ENCODE measurements around the gene PYURF. TPM values are rescaled to one million over a fixed set of nuclear protein-coding genes. Genes with fewer than 3 reads are reported as not detected.

Gene PYURF
- polyA plus RNA-seq, 1 of the 3 experiments (the other 2 are of a cell fraction): 52.0 TPM

DNA sequence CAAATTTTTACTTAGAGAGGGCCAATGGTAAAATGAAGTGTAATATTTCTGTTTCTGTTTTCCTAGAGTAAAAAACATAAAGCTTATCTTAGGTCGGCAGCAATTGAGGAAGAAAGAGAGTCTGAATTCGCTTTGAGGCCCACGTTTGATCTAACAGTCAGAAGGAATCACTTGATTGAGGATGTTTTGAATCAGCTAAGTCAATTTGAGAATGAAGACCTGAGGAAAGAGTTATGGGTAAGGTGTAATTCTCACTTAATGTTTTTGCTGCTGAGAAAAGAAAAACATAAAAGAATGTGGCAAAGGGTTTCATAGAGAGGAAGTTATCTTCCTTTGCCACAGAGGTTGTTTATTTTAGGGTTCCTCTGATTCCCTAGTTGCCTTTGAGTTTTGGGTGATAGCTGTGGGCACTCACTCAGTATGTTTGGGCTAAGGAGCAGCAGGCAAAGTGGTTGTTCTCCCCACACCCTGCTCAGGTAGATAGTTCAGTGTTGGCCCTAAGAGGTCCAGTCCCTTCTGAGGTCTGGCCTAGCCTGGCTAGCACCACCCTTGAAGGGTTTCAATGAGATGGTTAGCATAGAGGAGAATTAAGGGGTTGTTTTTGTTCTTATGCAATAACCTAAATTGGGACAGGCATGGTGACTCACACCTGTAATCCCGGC is 34.3 kb downstream of the PYURF start:
- no peaks in the 10 kb centered on the region for H4K20me1 ChIP-seq (ENCODE audit: insufficient read depth)
- H3F3A ChIP-seq (replicated peaks; ENCODE audit: insufficient read depth): no peaks in the 10 kb centered on the region
- no peak overlapping the region for H3K4me2 ChIP-seq
- no peaks in the 10 kb centered on the region for H3K9me2 ChIP-seq
- H3K9ac ChIP-seq: no peak overlapping the region
- WGBS (ENCODE audit: low lambda C conversion rate): 79% methylated on average over 4 of the region's 4 CpGs
- no peaks in the 10 kb centered on the region for H3K9me3 ChIP-seq
- ChIA-PET POLR2A (no interaction called here), CTCF (no interaction called here)
- no peaks in the 10 kb centered on the region for H3K36me3 ChIP-seq (replicated peaks in 1 of 2; ENCODE audit: control insufficient read depth in 1 of 2, insufficient read depth in 2 of 2, low read length in 1 of 2)
- H2AFZ ChIP-seq (ENCODE audit: low read depth): no peak overlapping the region
- H3K4me1 ChIP-seq (ENCODE audit: control insufficient read depth in 1 of 2, insufficient read depth in 2 of 2, low read depth in 1 of 2, low read length in 1 of 2): no peaks in the 10 kb centered on the region
- no peak overlapping the region for H3K27ac ChIP-seq (ENCODE audit: low read depth in 2 of 2, low read length in 1 of 2)
- H3K79me2 ChIP-seq (ENCODE audit: insufficient read depth): no peaks in the 10 kb centered on the region
- H3K4me3 ChIP-seq (ENCODE audit: low read depth in 2 of 2, low read length in 1 of 2): no peak overlapping the region
- TF ChIP-seq IRF3 (IDR thresholded peaks at IDR 0.05; ENCODE audit: low read depth, low read length) (no peak), REST (IDR thresholded peaks at IDR 0.05; ENCODE audit: low read depth, low read length) (no peak), NRF1 (IDR thresholded peaks at IDR 0.05; ENCODE audit: low read depth, low read length) (no peak)
- no peak for DNase-seq
- H3K27me3 ChIP-seq (ENCODE audit: insufficient read depth): no peaks in the 10 kb centered on the region; the same call in 1 of the 2 replicates

GRCh38 chr4:88481537-88481936 is 42.0 kb downstream of the PYURF start:
- Histone ChIP-seq H3K4me3 (ENCODE audit: low read depth in 2 of 2, low read length in 1 of 2) (no peak overlapping the region), H3K9me2 (no peaks in the 10 kb centered on the region), H3F3A (replicated peaks; ENCODE audit: insufficient read depth) (no peaks in the 10 kb centered on the region), H3K4me1 (ENCODE audit: control insufficient read depth in 1 of 2, insufficient read depth in 2 of 2, low read depth in 1 of 2, low read length in 1 of 2) (no peaks in the 10 kb centered on the region), H3K36me3 (replicated peaks in 1 of 2; ENCODE audit: control insufficient read depth in 1 of 2, insufficient read depth in 2 of 2, low read length in 1 of 2) (no peaks in the 10 kb centered on the region), H3K27ac (ENCODE audit: low read depth in 2 of 2, low read length in 1 of 2) (no peak overlapping the region), H4K20me1 (ENCODE audit: insufficient read depth) (no peaks in the 10 kb centered on the region), H3K27me3 (ENCODE audit: insufficient read depth) (no peaks in the 10 kb centered on the region; the same call in 1 of the 2 replicates), H3K9ac (no peak overlapping the region), H3K79me2 (ENCODE audit: insufficient read depth) (no peaks in the 10 kb centered on the region), H3K4me2 (no peak overlapping the region), H2AFZ (ENCODE audit: low read depth) (no peak overlapping the region), H3K9me3 (no peaks in the 10 kb centered on the region)
- no peak for TF ChIP-seq NFIC (IDR thresholded peaks at IDR 0.05; ENCODE audit: borderline replicate concordance)
- TF ChIP-seq RFX5 (IDR thresholded peaks at IDR 0.05; ENCODE audit: low read length): no peak
- TF ChIP-seq MXI1 (IDR thresholded peaks at IDR 0.05; ENCODE audit: low read depth, low read length): peak; percentile 37; the same call in 1 of the 2 replicates
- peak; percentile 46; the same call in 1 of the 2 replicates for TF ChIP-seq RCOR1 (IDR thresholded peaks at IDR 0.05; ENCODE audit: low read length)
- no peak for TF ChIP-seq TAF1 (IDR thresholded peaks at IDR 0.05; ENCODE audit: borderline replicate concordance, low read depth, low read length)
- TF ChIP-seq IRF3 (IDR thresholded peaks at IDR 0.05; ENCODE audit: low read depth, low read length): no peak
- peak in 1 of 2 experiments; percentile 48; a peak in 1 of 4 replicates for TF ChIP-seq EP300 (IDR thresholded peaks at IDR 0.05; ENCODE audit: borderline replicate concordance in 1 of 2, low read depth in 1 of 2, low read length in 1 of 2)
- TF ChIP-seq GABPA (IDR thresholded peaks at IDR 0.05; ENCODE audit: low read depth): no peak
- TF ChIP-seq RAD21 (IDR thresholded peaks at IDR 0.05; ENCODE audit: low read length): no peak
- TF ChIP-seq GATA2 (CRISPR knock-in tag; IDR thresholded peaks at IDR 0.05): no peak
- TF ChIP-seq, protein P1, sequence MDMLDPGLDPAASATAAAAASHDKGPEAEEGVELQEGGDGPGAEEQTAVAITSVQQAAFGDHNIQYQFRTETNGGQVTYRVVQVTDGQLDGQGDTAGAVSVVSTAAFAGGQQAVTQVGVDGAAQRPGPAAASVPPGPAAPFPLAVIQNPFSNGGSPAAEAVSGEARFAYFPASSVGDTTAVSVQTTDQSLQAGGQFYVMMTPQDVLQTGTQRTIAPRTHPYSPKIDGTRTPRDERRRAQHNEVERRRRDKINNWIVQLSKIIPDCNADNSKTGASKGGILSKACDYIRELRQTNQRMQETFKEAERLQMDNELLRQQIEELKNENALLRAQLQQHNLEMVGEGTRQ (IDR thresholded peaks at IDR 0.05; ENCODE audit: borderline replicate concordance, low read depth, low read length): no peak
- no peak for TF ChIP-seq FOXJ3 (CRISPR knock-in tag; IDR thresholded peaks at IDR 0.05)
- WGBS (ENCODE audit: low lambda C conversion rate): 44% methylated on average over 1 of the region's 1 CpG
- DNase-seq: peak; percentile 22
- ChIA-PET POLR2A (no interaction called here), CTCF (interaction anchor here (1.0 to 1.5 kb wide), 3 partner anchors 34 to 103 kb away, joined by 3 to 6 read pairs (median 3); partner anchors contain the start of gene HERC6)

Data from SK-N-SH (cell line).